ENCODE measurements around the gene ALDH16A1. TPM values are rescaled to one million over a fixed set of nuclear protein-coding genes. Genes with fewer than 3 reads are reported as not detected.
A peak's percentile ranks its signal among the peaks of the same experiment; 100 is the strongest.

ALDH16A1 gene
- total RNA-seq, 2 donors from 2014 or later: 52.8 to 57.1 TPM

DNA sequence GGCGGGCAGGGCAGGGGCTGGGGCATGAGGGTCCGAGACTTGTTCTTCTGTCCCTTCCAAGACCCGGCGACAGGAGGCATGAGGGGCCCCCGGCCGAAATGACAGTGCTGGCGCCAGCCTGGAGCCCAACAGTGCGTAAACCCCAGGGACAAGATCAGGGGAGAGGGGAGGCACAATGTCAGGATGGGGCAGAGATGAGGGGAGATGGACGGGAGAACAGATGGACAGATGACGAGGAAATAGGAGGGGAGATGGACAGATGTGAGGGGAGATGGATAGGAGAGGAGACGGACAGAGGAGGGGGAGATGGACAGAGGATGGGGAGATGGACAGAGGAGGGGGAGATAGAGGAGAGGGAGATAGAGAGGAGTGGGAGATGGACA, 21.5 kb downstream of the ALDH16A1 start:
- WGBS, 2 experiments (ENCODE audit: insufficient coverage in 1 of 2, insufficient read length in 1 of 2): 53 to 63% methylated on average over 7 to 11 of the region's 11 CpGs
- no peak for TF ChIP-seq CTCF (conservative IDR thresholded peaks at IDR 0.05)
- no peak overlapping the region for H3K27ac Mint-ChIP-seq
- Histone ChIP-seq H3K9me3 (ENCODE audit: control insufficient read depth, low read length) (no peaks in the 10 kb centered on the region), H3K4me1 (ENCODE audit: control insufficient read depth, insufficient read depth, low read length) (no peaks in the 10 kb centered on the region), H3K9ac (ENCODE audit: extremely low read depth, low read length, poor library complexity, severe bottlenecking) (no peak overlapping the region), H3K27ac (ENCODE audit: low read depth, low read length) (no peak overlapping the region), H3K36me3 (ENCODE audit: control insufficient read depth, insufficient read depth, low read length) (peaks cover 8% of the 10 kb centered on the region), H3K4me3 (ENCODE audit: low read length) (no peak overlapping the region), H3K27me3 (ENCODE audit: control insufficient read depth, insufficient read depth, low read length, poor library complexity, severe bottlenecking) (peaks cover 11% of the 10 kb centered on the region)
- no peak for DNase-seq
- peaks cover 16% of the 10 kb centered on the region for H3K27me3 Mint-ChIP-seq (ENCODE audit: insufficient read depth)
- H3K4me3 Mint-ChIP-seq: peak overlapping the region; percentile 21
- H3K36me3 Mint-ChIP-seq (ENCODE audit: low read depth): peaks cover 10% of the 10 kb centered on the region
- H3K4me1 Mint-ChIP-seq: peaks cover 5% of the 10 kb centered on the region
- H3K9me3 Mint-ChIP-seq: peaks cover 2% of the 10 kb centered on the region

DNA sequence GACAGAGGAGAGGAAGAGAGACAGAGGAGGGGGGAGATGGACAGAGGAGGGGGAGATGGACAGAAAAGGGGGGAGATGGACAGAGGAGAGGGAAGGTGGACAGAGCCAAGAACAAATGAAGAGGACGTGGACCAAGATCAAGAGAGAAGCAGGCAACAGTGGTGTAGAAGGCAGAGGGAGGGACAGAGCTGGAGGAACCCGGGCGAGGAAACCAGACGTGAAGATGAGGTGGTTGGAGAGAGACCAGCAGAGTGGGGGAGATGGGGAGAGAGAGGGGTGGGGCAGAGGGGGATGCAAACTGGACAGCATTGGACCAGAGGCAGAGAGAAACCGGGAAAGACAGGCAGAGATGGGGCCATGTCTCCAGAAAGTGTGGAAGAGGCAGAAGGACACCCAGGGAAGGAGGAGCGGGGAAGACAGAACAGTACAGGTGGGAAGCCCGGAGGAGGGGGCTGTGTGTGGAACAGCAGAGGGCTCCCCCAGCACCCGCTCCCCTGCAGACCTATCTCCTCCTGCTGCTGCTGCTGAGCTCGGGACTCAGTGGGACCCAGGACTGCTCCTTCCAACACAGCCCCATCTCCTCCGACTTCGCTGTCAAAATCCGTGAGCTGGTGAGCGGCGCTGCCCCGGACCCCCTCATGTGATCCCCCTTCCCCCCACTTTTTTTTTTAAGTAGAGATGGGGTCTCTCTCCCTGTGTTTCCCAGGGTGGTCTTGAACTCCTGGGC, 22.3 kb downstream of the ALDH16A1 start:
- peaks cover 2% of the 10 kb centered on the region for H3K9me3 Mint-ChIP-seq
- Histone ChIP-seq H3K9ac (ENCODE audit: extremely low read depth, low read length, poor library complexity, severe bottlenecking) (no peak overlapping the region), H3K9me3 (ENCODE audit: control insufficient read depth, low read length) (no peaks in the 10 kb centered on the region), H3K4me1 (ENCODE audit: control insufficient read depth, insufficient read depth, low read length) (no peaks in the 10 kb centered on the region), H3K36me3 (ENCODE audit: control insufficient read depth, insufficient read depth, low read length) (peaks cover 1% of the 10 kb centered on the region), H3K27ac (ENCODE audit: low read depth, low read length) (no peak overlapping the region), H3K4me3 (ENCODE audit: low read length) (no peak overlapping the region), H3K27me3 (ENCODE audit: control insufficient read depth, insufficient read depth, low read length, poor library complexity, severe bottlenecking) (peaks cover 11% of the 10 kb centered on the region)
- peaks cover 16% of the 10 kb centered on the region for H3K27me3 Mint-ChIP-seq (ENCODE audit: insufficient read depth)
- H3K4me3 Mint-ChIP-seq: no peak overlapping the region
- no peak for TF ChIP-seq CTCF (conservative IDR thresholded peaks at IDR 0.05)
- DNase-seq: no peak
- H3K4me1 Mint-ChIP-seq: peaks cover 5% of the 10 kb centered on the region
- WGBS, 2 experiments (ENCODE audit: insufficient coverage in 1 of 2, insufficient read length in 1 of 2): 87 to 92% methylated on average over 6 to 15 of the region's 15 CpGs
- H3K27ac Mint-ChIP-seq: no peak overlapping the region
- peaks cover 10% of the 10 kb centered on the region for H3K36me3 Mint-ChIP-seq (ENCODE audit: low read depth)

DNA sequence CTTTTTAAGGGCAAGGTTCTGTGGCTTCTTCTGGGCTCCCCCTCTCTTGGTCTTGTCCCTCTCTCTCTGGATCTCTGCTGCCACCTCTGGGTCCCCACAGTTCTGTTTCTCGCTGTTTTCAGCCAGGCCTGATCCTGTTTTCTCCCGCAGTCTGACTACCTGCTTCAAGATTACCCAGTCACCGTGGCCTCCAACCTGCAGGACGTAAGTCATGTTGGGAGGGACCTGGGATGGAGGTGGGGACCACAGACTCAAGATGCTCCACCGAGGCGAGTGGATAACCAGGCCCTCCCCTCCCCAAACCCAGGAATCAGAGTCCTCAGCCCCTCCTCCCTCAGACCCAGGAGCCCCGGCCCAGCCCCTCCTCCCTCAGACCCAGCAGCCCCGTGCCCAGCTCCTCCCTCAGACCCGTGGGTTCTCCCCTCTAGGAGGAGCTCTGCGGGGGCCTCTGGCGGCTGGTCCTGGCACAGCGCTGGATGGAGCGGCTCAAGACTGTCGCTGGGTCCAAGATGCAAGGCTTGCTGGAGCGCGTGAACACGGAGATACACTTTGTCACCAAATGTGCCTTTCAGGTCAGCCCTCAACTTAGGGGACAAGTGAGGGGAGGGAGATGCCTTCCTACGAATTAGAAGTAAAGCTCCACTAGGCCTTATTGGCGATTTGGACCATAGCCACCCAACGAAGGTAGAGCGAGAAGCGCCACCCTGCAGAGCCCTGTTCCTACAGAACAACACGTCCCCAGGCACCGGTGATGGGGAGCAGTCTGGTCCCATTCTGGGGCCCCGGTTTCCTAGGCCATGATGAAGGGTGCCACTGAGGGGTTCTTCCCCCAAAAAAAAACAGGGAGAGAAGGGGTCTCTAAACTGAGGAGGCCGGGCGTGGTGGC, 23.2 kb downstream of the ALDH16A1 start:
- Histone ChIP-seq H3K4me3 (ENCODE audit: low read length) (no peak overlapping the region), H3K27me3 (ENCODE audit: control insufficient read depth, insufficient read depth, low read length, poor library complexity, severe bottlenecking) (peaks cover 11% of the 10 kb centered on the region), H3K27ac (ENCODE audit: low read depth, low read length) (no peak overlapping the region), H3K9ac (ENCODE audit: extremely low read depth, low read length, poor library complexity, severe bottlenecking) (no peak overlapping the region), H3K9me3 (ENCODE audit: control insufficient read depth, low read length) (no peaks in the 10 kb centered on the region), H3K36me3 (ENCODE audit: control insufficient read depth, insufficient read depth, low read length) (no peaks in the 10 kb centered on the region), H3K4me1 (ENCODE audit: control insufficient read depth, insufficient read depth, low read length) (no peaks in the 10 kb centered on the region)
- peaks cover 2% of the 10 kb centered on the region for H3K9me3 Mint-ChIP-seq
- peak overlapping the region; percentile 27 for H3K4me3 Mint-ChIP-seq
- H3K4me1 Mint-ChIP-seq: peaks cover 5% of the 10 kb centered on the region
- peaks cover 16% of the 10 kb centered on the region for H3K27me3 Mint-ChIP-seq (ENCODE audit: insufficient read depth)
- TF ChIP-seq CTCF (conservative IDR thresholded peaks at IDR 0.05): peak; percentile 83
- H3K27ac Mint-ChIP-seq: no peak overlapping the region
- peaks cover 3% of the 10 kb centered on the region for H3K36me3 Mint-ChIP-seq (ENCODE audit: low read depth)
- DNase-seq: peak; percentile 97
- whole genome bisulfite sequencing, 2 experiments (ENCODE audit: insufficient coverage in 1 of 2, insufficient read length in 1 of 2): 42 to 57% methylated on average over 12 to 27 of the region's 27 CpGs

Measured in endodermal cell (in vitro differentiated cells).